HG02610 (cell line): ENCODE results near the gene PAK4.

Experiments used
- ATAC-seq: cut with Tn5 transposase; IDR thresholded peaks from one replicate; pipeline ENCODE4 v1.9.1; 2021; ENCODE audit warnings: mild to moderate bottlenecking, moderate library complexity; ENCODE audit not compliant: unreplicated experiment

Gene PAK4

GRCh38 chr19:39145180-39145953, 19.8 kb downstream of the PAK4 start:
- no peak for ATAC-seq

- no peak for ATAC-seq
Measured at GRCh38 chr19:39146091-39146490, 20.5 kb downstream of the PAK4 start.

GRCh38 chr19:39146686-39147450, 21.3 kb downstream of the PAK4 start:
- ATAC-seq, result no peak

GRCh38 chr19:39147480-39147879, 21.9 kb downstream of the PAK4 start:
- ATAC-seq, result no peak

GRCh38 chr19:39148939-39149529, 23.4 kb downstream of the PAK4 start:
- no peak for ATAC-seq

- no peak for ATAC-seq
Measured at GRCh38 chr19:39150235-39150634, 24.6 kb downstream of the PAK4 start.

- ATAC-seq, result no peak
Measured at GRCh38 chr19:39150807-39151600, 25.4 kb downstream of the PAK4 start.

- ATAC-seq, result no peak
Measured at GRCh38 chr19:39152066-39152465, 26.5 kb downstream of the PAK4 start.

GRCh38 chr19:39154100-39154628, 28.6 kb downstream of the PAK4 start:
- no peak for ATAC-seq

- ATAC-seq, result no peak
Measured at GRCh38 chr19:39154629-39155100, 29.1 kb downstream of the PAK4 start.

GRCh38 chr19:39155114-39155700, 29.6 kb downstream of the PAK4 start:
- no peak for ATAC-seq

- ATAC-seq, result no peak
Measured at GRCh38 chr19:39155741-39156140, 30.2 kb downstream of the PAK4 start.

- ATAC-seq, result no peak
Measured at GRCh38 chr19:39156326-39157230, 31.0 kb downstream of the PAK4 start.

- ATAC-seq, result no peak
Measured at GRCh38 chr19:39157275-39157996, 31.9 kb downstream of the PAK4 start.

- ATAC-seq, result no peak
Measured at GRCh38 chr19:39157997-39158389, 32.4 kb downstream of the PAK4 start.

GRCh38 chr19:39158646-39159260, 33.2 kb downstream of the PAK4 start:
- no peak for ATAC-seq

- no peak for ATAC-seq
Measured at GRCh38 chr19:39160523-39160861, 34.9 kb downstream of the PAK4 start.
